Pons (tissue), 1 donor: ENCODE data around the gene UBR3.
A peak's percentile ranks its signal among the peaks of the same experiment; 100 is the strongest.
"Not testable (repeated sequence)": the region's sequence is repeated elsewhere in the genome, so short reads cannot be mapped to it uniquely, and the experiment has no call there.

ENCODE experiments used
- DNase-seq: peaks from one replicate; pipeline ENCODE4 v3.0.0-alpha.2; 2016; ENCODE audit warnings: low spot score

UBR3 gene

GRCh38 chr2:169822785-169823392 is 4.4 kb upstream of the UBR3 start:
- no peak for DNase-seq

GRCh38 chr2:169823996-169824372 is 3.3 kb upstream of the UBR3 start:
- no peak for DNase-seq

GRCh38 chr2:169824373-169825333 is 2.6 kb upstream of the UBR3 start, which contains the start of gene METTL5:
Gene METTL5, minus strand, starts transcription at chr2:169824905. Its CDS starts 308 bp downstream, at chr2:169824597.
- peak; percentile 78 for DNase-seq

GRCh38 chr2:169828141-169828811 is 1.0 kb downstream of the UBR3 start:
- peak; percentile 80 for DNase-seq

GRCh38 chr2:169834401-169834800 is 7.1 kb downstream of the UBR3 start:
- no peak for DNase-seq

GRCh38 chr2:169838743-169839489 is 11.7 kb downstream of the UBR3 start:
- no peak for DNase-seq

GRCh38 chr2:169839954-169840746 is 12.9 kb downstream of the UBR3 start:
- DNase-seq = no peak

GRCh38 chr2:169840747-169841142 is 13.5 kb downstream of the UBR3 start:
- DNase-seq = no peak

- not testable (repeated sequence) for DNase-seq
Observed at GRCh38 chr2:169841625-169842024, 14.4 kb downstream of the UBR3 start.

- DNase-seq = no peak
Observed at GRCh38 chr2:169845016-169845415, 17.8 kb downstream of the UBR3 start.

- peak; percentile 84 for DNase-seq
Observed at GRCh38 chr2:169848959-169849693, 21.9 kb downstream of the UBR3 start.

GRCh38 chr2:169849710-169850109 is 22.5 kb downstream of the UBR3 start:
- DNase-seq = no peak

- DNase-seq = no peak
Observed at GRCh38 chr2:169853041-169853668, 25.9 kb downstream of the UBR3 start.

GRCh38 chr2:169855281-169856258 is 28.3 kb downstream of the UBR3 start:
- DNase-seq = not testable (repeated sequence)

- no peak for DNase-seq
Observed at GRCh38 chr2:169859423-169859822, 32.2 kb downstream of the UBR3 start.

GRCh38 chr2:169860149-169860548 is 32.9 kb downstream of the UBR3 start:
- DNase-seq = no peak

- DNase-seq = no peak
Observed at GRCh38 chr2:169862816-169863215, 35.6 kb downstream of the UBR3 start.

GRCh38 chr2:169865492-169865891 is 38.2 kb downstream of the UBR3 start:
- no peak for DNase-seq

- not testable (repeated sequence) for DNase-seq
Observed at GRCh38 chr2:169866230-169866629, 39.0 kb downstream of the UBR3 start.
